DMS114 treated with DMSO at 0.1 percent for 48 hours (cell line): ENCODE measurements around the gene ADGRA1.

Source experiments
- DNase-seq: peaks from one replicate; lab custom pipeline; 2025; ENCODE audit not compliant: unreplicated experiment; lab: John Stamatoyannopoulos, UW

ADGRA1 gene

DNA sequence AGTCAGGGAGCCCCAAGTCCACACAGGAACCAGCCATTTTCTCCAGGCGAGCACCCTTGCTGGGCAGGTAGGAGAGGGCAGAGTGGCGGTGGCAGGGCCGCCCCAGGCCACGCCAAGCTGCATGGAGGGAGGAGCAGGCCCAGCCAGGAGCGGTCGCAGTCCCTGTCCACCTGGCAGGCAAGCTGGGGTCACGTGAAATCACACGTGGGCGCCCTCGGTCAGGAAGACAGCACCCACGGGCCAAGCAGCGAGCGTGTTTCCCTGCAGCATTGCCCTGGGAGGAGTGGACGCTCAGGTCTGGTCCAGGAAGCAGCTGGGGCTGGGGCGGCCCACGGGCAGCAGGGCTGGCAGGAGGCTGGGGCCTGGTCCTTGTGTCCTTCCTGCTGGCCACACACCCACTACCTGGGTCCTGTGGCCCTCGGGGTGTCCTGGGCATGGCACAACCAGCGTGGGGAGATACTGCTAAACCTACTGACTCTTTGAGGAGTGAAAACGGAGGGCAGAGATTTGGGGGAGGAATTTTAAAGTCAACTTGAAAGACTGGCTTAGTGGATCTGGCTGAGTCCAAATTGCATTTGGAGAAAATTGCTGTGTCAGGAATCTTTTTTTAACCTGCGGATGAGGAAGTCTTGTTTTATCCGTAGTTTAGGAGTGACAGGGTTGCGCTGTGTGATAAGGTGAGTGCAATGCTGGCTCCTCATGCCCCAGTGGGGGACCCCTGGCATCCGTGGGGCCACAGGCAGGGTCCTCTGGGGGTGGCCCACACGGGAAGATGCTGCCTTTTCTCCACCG is 12.2 kb upstream of the ADGRA1 start:
- no peak for DNase-seq

DNA sequence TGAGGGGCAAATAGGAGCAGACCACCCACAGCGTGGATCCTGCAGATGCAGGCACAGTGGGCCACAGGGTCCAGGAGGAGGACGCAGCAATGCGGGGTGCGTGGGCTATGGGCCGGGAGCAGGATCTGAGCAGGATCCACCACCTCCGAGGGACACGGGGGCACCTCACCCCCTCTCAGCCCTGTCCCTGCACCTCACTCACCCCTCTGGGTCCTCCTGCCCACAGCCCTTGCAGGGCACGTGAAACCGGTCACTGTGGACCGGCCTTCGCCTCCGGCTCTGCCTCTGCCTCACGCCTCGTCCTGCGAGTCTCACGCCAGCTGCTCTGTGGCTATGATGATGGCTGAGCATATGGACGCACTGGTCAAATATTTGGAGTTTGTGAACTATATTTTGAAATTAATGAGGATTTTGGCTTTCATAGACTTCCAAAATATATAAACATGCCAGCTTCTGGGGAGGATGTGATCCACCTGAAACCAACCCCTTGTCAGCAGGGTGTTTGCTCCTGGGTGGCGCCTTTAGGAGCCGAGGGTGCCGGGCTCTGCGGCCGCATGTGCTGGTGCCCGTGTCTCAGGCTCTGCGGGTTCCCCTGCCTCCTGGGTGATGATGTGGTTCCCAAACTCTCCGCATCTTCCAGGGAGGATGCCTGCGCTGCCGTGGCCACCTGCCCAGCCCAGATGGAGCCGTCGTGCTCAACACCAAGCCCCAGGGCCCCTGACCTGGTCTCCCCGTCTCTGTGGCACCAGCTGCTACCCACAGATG is 11.3 kb upstream of the ADGRA1 start:
- no peak for DNase-seq

DNA sequence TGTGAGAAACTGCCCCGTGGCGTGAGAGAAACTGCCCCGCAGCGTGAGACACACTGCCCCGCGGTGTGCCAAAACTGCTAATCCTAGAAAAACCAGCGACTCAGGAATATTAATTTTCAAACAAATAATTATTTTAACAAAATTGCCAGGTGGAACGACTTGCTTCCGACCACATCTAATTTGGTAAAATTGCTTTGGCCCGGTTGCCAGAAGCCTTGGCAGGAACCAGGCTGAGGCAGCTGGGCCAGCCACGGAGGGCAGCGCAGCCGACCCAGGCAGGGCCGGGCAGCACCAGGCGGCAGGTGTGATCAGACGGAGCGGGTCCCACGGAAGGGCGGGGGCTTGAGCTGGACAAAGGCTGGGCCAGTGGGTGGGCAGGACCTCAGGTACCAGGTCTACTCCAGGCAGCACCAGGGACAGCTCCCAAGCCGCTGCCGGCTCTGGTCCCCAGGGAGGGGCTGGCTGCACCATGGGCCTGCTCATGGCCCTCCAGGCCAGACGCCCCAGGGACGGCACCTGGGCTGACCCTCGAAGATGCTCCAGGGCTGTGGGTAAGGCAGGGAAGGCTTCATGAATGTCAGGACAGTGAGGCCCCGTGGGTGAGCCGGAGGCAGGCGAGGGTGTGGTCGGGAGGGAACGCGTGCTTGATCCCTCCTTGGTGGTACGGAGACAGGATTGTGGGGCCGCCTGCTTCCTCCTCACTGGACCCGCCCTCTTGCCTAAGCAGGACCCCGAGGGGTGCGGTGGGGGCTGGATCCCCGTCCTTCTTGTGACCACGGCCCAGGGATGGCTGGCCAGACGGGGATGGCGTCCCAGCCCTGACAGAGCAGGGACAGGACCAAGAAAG is 7.7 kb upstream of the ADGRA1 start:
- DNase-seq, result no peak

DNA sequence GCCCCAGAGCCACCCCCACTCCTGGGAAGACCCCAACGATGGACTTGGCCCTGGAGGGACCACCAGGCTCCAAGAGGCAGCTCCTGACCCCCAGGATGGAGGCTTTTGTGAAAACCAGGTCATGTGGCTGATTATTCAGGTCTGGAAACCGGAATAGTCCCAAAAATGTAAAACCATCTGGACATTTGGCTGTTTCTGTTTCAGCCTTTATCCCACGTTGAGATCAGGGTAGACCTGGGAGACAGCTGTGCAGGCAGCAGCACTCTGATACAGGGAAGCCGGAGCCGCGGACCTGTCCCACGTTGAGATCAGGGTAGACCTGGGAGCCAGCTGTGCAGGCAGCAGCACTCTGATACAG is 7.1 kb upstream of the ADGRA1 start:
- DNase-seq, result no peak

DNA sequence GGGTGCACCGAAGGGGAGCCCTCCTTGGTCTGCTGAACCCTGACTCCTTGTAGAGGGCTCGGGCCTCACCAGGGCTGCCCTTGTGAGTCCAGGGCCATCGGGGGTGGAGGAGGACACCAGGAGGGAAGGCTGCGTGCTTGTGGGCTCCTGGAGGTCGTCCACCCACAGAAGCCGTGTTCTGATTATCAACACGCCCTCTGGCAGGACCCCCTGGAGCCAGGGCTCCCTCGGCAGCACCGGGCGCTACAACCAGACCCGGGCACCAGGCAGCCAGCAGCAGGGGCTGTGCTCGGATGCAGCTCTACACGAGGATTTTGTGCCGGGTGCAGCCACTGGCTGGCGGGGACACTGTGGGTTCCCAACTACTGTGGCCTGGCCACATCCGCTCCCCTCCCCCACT is 6.1 kb upstream of the ADGRA1 start:
- DNase-seq, result no peak

DNA sequence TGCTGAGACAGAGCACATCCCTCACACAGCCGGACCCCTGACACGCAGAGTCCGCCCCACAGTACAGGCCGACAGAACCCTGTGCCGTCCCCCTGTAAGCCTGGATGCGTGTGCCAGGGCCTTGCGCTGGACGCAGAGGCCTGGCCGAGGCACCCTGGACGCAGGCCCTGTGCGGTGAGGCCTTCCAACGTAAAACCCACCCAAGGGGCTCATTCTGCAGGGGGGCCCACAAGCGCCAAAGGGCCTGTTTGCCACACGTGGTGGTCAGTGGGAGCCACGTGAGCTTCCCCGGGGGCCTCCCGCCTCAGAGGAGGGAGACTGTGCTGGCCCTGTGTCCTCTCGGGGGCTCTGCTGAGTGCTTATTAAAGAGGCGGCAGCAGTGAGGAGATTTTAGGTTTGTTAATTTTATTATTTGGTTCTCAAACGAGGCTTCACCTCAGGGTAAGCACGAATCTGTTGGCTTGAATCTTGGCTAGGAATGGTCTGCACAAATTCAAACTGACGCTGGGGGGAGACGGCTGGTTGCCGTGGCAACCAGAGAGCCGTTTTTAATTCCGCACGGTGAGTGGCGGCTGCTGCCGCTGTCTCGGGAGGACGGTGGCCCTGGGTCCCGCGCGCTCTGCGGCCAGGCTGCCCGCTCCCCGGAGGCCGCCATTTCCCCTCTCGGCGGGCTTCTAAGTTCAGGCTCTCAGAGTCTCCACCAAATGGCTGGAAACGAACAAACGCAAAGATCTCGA is 4.9 kb upstream of the ADGRA1 start:
- no peak for DNase-seq

DNA sequence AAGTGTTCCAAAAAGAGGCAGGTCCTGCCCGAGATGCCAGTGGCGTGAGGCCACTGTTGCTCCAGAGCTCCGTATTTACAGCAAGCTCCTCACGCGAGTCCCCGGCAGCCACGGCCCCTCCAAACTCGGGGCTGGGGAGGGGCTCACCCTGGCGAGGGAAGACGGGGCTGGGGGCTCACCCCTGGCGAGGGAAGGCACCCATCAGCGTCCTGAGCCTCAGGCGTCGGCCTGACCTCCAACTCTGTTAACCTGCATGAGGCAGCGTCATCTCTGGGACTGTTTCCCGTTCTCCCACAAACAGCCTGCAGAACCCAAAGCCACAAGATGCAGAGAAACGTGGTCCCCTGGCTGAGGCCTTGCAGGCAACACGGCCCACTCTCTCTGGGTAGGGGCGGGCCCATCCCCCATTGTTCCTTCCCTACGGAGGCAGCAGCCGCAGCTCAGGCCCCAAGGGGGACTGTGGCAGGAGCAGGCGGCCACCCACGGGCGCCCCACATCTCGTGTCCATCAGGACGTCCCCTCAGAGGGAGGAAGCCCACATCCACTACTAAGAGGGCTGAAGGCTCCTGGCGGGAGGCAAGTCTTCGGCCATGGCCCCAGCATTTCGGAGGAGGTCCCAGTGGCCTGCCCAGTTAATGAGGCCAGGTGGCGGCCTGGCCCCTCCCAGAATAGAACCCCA is 4.2 kb upstream of the ADGRA1 start:
- no peak for DNase-seq

DNA sequence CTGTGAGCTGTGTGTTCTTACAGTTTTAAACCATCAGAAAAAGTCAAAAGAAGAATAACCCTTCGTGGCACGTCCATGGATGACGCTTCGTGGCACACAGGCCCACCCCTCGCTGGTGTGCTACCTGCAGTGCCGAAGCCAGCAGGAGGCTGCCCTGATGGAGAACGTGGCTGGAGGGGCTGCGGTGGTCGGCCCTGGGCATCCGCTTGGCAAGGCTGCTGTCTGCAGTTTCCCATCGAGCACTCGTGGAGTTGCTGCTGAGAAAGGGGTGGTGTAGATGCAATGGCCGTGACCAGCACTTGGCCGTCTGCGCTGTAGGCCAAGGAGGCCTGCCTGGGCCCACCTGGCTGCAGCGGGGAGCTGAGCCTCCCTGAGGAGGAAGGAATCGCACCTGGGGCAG is 3.2 kb upstream of the ADGRA1 start:
- DNase-seq, result no peak

DNA sequence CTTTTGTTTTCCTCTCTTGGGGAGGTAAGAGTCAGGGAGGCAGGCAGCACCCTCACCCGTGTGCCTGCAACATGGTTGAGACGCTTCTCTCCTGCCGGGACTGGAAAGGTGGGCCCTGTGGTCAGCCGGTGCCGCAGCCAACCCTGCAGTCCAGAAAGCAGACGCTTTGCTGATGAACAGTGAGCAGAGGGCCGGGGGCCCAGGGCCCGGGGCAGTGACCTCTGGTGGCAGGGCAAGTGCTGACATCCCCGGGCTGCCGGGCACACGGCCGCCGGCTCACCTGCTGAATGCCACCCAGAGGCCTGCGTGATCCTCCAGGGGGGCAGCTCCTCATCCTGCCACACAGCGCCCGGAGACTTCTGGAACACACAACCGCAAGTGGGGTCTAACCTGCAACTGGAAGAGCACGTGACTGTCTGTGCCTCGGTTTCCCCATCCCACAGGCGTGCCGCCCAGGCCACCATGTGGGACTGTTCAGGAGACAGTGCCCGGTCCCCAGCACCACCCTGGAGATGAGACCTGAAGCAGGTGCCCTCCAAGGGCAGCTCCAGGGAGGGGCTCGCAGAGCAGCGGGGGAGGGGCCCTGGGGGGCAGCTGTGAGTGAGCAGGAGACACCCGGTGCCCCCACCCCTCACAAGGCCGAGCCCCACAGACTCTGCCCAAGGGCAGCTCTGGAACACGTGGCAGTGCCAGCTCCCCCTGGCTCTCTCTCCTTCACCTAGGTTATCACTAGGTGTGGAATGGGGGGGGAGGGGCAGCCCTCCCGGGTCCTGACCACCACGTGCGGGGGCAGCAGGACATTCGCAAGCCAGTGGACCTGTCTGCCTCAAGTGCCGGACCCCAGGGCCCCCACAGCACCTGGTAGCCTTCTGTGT is 2.2 kb upstream of the ADGRA1 start:
- DNase-seq, result no peak

DNA sequence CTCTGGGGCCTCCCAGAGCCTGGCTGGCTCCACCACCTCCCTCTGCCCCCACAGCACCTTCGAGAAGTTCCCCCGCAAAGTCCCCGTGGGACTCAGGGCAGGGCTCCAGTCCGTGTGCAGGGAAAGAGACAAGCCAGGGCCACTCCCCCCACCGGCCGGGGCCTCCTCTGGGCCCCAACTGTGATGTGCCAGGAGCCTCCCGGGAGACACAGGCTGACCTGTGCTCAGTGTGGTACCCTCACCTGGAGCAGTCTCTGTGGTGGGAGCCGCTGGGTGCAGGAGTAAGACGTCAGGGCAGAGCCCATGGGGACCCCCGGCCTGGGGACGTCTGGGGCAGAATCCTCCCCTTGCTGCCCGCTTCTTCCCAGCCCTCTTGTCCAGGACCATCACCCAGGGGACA is 1.5 kb upstream of the ADGRA1 start:
- DNase-seq, result no peak

DNA sequence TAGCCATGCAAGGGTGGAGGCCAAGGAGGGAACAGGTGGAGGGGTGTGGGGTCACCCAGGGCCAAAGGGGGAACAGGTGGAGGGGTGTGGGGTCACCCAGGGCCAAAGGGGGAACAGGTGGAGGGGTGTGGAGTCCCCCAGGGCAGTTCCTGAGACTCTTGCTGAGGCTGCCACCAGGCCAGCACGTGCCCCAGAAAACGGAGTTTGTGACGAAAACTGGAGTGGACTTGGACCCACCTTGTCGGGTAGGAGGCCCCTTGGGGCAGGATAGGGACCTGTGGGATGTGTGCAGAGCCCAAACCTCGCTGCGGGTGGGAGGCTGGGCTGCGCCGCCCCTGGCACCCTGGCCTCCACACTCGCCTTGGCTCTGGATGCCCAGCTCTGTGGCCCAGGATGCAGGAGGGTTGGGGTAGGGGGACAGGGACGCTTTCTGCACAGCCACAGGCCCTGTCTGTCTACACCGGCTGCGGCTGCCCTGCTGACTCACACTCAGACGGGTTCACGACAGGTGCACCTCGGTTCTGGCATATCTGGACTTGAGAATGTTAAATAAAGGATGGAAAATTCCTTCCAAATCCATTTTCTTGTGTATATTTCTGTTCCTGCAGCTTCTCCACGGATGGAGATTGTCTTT is 562 bp upstream of the ADGRA1 start:
- no peak for DNase-seq

DNA sequence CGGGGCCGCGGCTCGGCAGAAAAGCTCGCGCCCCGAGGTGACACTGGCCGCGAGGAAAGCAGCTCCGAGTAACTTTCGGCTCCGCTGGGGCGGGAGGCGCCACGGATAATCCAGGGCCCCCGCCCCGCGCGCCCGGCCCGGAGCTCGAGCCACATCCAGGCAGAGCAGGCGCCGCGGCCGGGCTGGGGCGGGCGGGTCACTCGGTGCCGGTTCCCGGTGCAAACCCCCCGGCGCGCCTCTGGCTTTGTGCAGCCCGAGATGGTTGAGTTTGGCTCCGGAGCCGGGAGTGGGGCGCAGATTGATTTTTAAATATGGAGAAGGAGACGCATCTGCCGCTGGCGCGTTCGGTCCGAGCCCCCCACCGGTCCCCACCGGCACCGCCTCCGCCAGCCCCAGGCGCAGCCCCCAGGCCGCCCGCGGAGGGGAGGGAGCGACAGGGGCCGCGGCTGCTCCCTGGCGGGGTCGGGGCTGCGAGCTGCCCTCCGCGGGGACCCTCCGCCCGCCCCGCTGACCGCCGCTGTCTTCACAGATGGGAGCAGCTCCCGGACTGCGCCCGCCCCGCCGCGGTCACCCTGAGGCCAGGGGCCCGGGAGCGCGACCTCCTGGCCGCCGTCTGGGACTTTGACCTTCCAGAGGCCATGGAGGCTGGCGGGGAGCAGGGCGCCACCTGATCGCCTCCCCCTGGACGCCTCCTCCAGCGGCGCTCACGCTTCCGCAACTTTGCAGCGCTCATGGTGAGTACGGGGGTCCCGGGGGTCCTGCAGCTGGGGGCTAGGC is 643 bp downstream of the ADGRA1 start:
- DNase-seq, result no peak

DNA sequence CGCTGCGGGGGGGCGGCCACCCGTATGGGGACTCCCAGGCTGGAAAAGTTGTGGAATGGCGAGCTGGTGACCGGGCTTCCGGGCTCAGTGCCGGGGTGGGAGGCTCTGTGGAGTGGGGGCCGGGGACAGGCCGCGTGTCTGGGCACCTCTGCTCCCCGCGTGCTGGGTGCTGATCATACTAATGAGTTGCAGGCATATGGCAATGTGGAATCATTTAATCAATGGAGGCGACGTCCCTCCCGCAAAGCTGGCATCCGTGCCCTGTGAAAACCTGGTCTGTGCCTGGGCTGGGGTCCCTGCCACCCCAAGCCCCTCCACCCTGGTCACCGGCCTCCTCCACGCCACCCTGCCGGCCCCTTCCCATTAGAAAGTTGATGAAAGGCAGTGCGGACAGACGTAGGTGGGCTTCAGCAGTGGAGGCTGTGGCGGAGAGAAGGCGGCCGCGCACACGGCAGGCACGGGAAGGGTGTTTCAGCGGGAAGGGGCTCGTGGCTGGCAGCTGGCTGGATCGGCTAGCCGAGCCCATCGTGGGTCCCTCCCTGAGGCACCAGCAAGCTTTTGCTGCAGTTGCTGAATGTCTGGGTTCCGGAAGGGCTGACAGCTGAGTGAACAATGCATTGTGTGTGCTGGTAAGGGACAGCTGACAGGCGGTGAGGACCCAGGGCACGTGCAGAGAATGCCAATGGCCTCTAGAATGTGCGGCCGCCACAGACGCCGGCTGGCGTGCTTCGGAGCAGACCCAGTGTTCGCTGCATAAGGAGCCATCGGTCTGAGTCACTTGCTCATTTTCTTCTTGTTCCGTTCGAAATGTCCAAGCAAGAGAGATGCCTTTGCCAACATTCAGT is 1.5 kb downstream of the ADGRA1 start:
- no peak for DNase-seq

DNA sequence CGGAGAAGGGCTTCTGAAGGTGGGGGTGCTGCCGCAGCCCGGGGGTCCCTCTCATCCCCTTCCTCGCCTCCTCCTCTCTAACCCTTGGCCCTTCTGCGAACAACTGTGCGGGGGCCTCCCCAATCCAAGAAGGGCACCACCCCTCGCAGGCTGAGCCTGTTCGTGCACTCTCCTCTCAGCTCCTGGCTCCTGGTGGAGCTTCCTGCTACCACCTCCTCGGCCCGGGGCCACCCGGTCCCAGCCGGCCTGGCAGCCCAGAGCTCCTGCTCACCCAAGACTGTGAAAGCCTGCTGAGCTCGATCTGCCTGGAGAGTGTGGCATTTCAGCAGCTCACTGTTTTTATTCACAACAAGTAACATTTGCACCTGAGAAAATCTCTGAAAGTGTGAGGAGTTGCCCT is 2.4 kb downstream of the ADGRA1 start:
- no peak for DNase-seq

DNA sequence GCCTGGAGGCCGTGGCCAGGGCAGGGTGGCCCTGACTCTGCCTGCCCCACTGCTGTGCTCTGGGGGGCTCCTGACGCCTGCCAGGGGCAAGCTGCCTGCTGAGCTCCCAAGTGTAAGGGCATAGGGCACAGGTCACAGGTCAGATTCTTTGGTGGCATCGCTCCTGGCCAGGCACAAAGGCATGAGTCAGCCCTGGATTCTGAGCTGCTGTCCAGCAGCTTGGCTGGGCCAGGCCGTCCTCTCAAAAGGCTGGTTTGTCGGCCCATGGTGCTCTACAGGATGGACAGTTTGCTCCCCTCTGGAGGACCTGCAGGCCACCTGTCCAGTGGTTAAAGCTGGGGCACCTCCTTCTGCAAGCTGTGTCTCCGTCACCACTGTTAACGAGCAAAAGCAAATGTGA is 2.9 kb downstream of the ADGRA1 start:
- DNase-seq, result no peak

DNA sequence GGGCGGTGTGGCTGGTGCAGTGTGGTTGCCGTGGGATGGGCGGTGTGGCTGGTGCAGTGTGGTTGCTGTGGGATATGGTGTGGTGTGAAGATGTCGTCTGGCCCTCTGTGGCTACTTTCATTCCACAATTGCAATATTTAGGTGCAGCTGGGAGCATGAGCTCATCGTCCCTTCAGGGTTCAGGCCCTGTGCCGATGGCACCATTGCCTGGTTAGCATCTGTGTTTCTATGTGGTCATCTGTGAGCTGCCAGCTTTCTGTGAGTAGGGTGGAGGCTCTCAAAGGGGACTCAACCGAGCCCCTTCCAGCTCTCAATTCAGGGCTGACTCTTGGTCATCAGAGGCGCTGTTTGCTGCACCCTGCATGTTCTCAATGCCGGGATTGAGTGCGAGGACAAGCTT is 3.6 kb downstream of the ADGRA1 start:
- no peak for DNase-seq

DNA sequence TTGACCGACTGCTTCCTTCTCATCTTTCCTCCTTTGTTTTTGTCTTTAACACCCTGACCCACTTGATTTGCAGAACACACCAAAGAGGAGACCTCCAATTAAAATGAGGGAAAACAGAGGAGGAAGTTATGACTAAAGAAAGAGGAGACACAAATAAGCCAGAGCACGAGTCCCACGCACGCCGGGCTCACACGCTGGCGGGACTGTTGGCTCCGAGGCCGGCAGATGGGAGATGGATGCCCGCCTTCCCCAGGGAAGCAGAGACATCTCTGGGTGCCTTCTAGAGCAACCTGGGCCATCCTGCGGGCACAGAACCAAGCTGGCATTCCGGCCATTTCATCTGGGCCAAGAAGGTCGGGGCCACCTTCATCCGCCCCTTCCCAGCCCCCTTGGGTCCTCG is 5.6 kb downstream of the ADGRA1 start:
- no peak for DNase-seq
